B cell (primary cell): Measurements from ENCODE around the gene PFKP. TPM values are rescaled to one million over a fixed set of nuclear protein-coding genes. Genes with fewer than 3 reads are reported as not detected.

Experiments used
- ATAC-seq: fragments of 200-7000 bp; cut with Tn5 transposase; one replicate; pipeline ENCODE4 v1.10.0; 2021; ENCODE audit warnings: low read depth, mild to moderate bottlenecking, moderate number of reproducible peaks, moderate library complexity
- CTCF ChIA-PET: fragments of 350-600 bp; sonication (Branson Sonifier 250); formaldehyde crosslinking; loops from one replicate; lab custom pipeline; 2021; ENCODE audit warnings: antibody characterized with exemption, inconsistent platforms; lab: Charles Lee
- POLR2A ChIA-PET: fragments of 350-600 bp; sonication (Branson Sonifier 250); formaldehyde crosslinking; loops from one replicate; lab custom pipeline; 2021; ENCODE audit warnings: antibody characterized with exemption; lab: Charles Lee
- DNase-seq: peaks from one replicate; pipeline ENCODE4 v3.0.0; 2013
- H2AFZ ChIP-seq: 2 replicates; pipeline ENCODE4 v1.6.1; 2012; ENCODE audit warnings: mild to moderate bottlenecking, low read depth, low read length; ENCODE audit not compliant: insufficient read depth, poor library complexity, severe bottlenecking
- H3K27ac ChIP-seq, 2 donors: 1 replicate in 1 of 2; 2 replicates in 1 of 2; pipeline ENCODE4 v1.5.1; 2012 to 2013; ENCODE audit warnings: low read length in 2 of 2, mild to moderate bottlenecking in 2 of 2, moderate library complexity in 1 of 2
- H3K27me3 ChIP-seq, 4 experiments: fragments of 200-600 bp in 1 of 4; sonication (generic) in 1 of 4; replicated peaks in 1 of 4; 1 replicate in 2 of 4; 2 replicates in 2 of 4; pipeline versions ENCODE4 v1.6.1 to v1.7.0; 2013 to 2016; ENCODE audit warnings: low read length in 3 of 4, mild to moderate bottlenecking in 2 of 4, mixed read lengths in 1 of 4, moderate library complexity in 1 of 4; ENCODE audit not compliant: insufficient read depth in 4 of 4, control insufficient read depth in 3 of 4; ENCODE audit errors: control extremely low read depth in 1 of 4
- H3K36me3 ChIP-seq, 2 experiments: replicated peaks in 1 of 2; 1 replicate in 1 of 2; 2 replicates in 1 of 2; pipeline versions ENCODE4 v1.6.1 to v1.7.1; 2013; ENCODE audit warnings: low read length in 1 of 2; ENCODE audit not compliant: insufficient read depth in 2 of 2, control insufficient read depth in 1 of 2; ENCODE audit errors: control extremely low read depth in 1 of 2, extremely low read depth in 1 of 2
- H3K4me1 ChIP-seq, 2 donors: fragments of 200-600 bp in 1 of 2; sonication (generic) in 1 of 2; 1 replicate in 1 of 2; 2 replicates in 1 of 2; pipeline versions ENCODE4 v1.5.1 to v1.6.1; 2013 to 2017; ENCODE audit warnings: low read length in 2 of 2; ENCODE audit not compliant: control insufficient read depth in 2 of 2, insufficient read depth in 2 of 2
- H3K4me2 ChIP-seq: replicated peaks from 2 replicates; pipeline ENCODE3; 2012; ENCODE audit warnings: mild to moderate bottlenecking, low read depth, low read length; ENCODE audit not compliant: poor library complexity, severe bottlenecking
- H3K4me3 ChIP-seq, 5 experiments: fragments of 200-600 bp in 1 of 5; sonication (generic) in 1 of 5; 1 replicate in 3 of 5; 2 replicates in 2 of 5; pipeline versions ENCODE4 v1.5.1 to v1.7.0; 2011 to 2016; ENCODE audit warnings: low read length in 4 of 5, mild to moderate bottlenecking in 4 of 5, low read depth in 2 of 5, control low read depth in 1 of 5, moderate library complexity in 1 of 5; ENCODE audit not compliant: insufficient read depth in 1 of 5; ENCODE audit errors: control extremely low read depth in 1 of 5, extremely low read depth in 1 of 5
- H3K79me2 ChIP-seq: fragments of 200-600 bp; sonication (generic); one replicate; pipeline ENCODE4 v1.6.0; 2016; ENCODE audit warnings: low read length; ENCODE audit not compliant: control insufficient read depth, insufficient read depth
- H3K9ac ChIP-seq: fragments of 200-600 bp; sonication (generic); 2 replicates; pipeline ENCODE4 v1.6.1; 2017; ENCODE audit warnings: mild to moderate bottlenecking, low read length, moderate library complexity
- H3K9me3 ChIP-seq, 3 donors: one replicate each; pipeline versions ENCODE4 v1.6.1 to v1.7.1; 2013; ENCODE audit warnings: low read length in 2 of 3; ENCODE audit not compliant: control insufficient read depth in 2 of 3, insufficient read depth in 1 of 3; ENCODE audit errors: control extremely low read depth in 1 of 3
- H4K20me1 ChIP-seq: 2 replicates; pipeline ENCODE4 v1.6.0; 2012; ENCODE audit warnings: mild to moderate bottlenecking, low read length; ENCODE audit not compliant: insufficient read depth, control insufficient read depth, poor library complexity, severe bottlenecking
- H3K27ac Mint-ChIP-seq: one replicate; pipeline ENCODE4 v1.8.0; 2021; ENCODE audit warnings: mixed read lengths
- H3K27me3 Mint-ChIP-seq: one replicate; pipeline ENCODE4 v1.8.0; 2021; ENCODE audit warnings: mixed read lengths
- H3K4me1 Mint-ChIP-seq: one replicate; pipeline ENCODE4 v1.8.0; 2021; ENCODE audit warnings: mixed read lengths
- H3K4me3 Mint-ChIP-seq: one replicate; pipeline ENCODE4 v1.8.0; 2021; ENCODE audit warnings: mixed read lengths
- H3K9me3 Mint-ChIP-seq: one replicate; pipeline ENCODE4 v1.8.0; 2022; ENCODE audit warnings: mixed read lengths; ENCODE audit not compliant: insufficient read depth
- EZH2 ChIP-seq: IDR thresholded peaks from 2 replicates; pipeline ENCODE4 v1.6.1; 2012; ENCODE audit warnings: borderline replicate concordance, low read depth, mild to moderate bottlenecking, moderate library complexity, low read length; ENCODE audit not compliant: insufficient read depth, poor library complexity, severe bottlenecking
- WGBS: methylation state at CpG from one replicate; pipeline ENCODE4 v1.1.5; 2013; ENCODE audit warnings: missing lambda C conversion rate; ENCODE audit not compliant: insufficient coverage; 5-methylcytosine and 5-hydroxymethylcytosine counted together
- intact Hi-C: fragments of 100-400 bp; cut with micrococcal nuclease; formaldehyde crosslinking; loops from one replicate; pipeline ENCODE4 v1.10.0; 2022
- polyA plus RNA-seq: library from polyadenylated mRNA; depleted of rRNA; stranded (reverse); fragments of >200 nt; gene quantifications from 2 replicates; pipeline ENCODE4 v1.2.3, GENCODE V29; 2012
- total RNA-seq, 2 donors: library from RNA; stranded (reverse); fragments of 120-200 nt in 1 of 2; gene quantifications; 1 replicate in 1 of 2; 2 replicates in 1 of 2; pipeline versions ENCODE4 v1.2.3 to v1.2.4, GENCODE V29; 2013 to 2022
- TF ChIP-seq, protein P1 (sequence below): fragments of 200-600 bp; IDR thresholded peaks from one replicate; pipeline ENCODE4 v1.8.0; 2022; ENCODE audit warnings: antibody characterized with exemption, mild to moderate bottlenecking

PFKP gene
- total and polyA plus RNA-seq, 2 donors (not counting 1 experiment from before 2014, with no cell fraction given): 41.4 to 54.3 TPM

DNA sequence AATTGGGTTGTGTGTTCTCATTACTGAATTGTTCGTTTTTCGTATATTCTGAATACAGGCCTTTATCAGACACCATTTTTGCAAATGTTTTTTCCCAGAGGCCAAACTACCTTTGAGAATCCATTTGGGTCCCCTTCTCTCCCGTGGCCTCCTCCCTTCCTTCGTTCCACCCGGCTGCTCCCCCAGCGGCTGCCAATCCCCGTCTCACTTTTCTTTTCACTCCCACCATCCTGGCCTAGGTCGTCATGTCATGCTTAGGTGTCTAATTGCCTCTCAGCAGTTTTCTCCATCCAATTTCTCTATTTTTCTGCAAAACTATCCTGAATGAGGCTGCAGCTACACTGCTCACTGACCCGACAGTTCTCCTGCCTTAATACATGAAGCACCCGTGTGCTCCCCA, 87.3 kb downstream of the PFKP start:
- 98% methylated on average over 10 of the region's 10 CpGs for WGBS
- no peak for TF ChIP-seq EZH2
- TF ChIP-seq, protein P1, sequence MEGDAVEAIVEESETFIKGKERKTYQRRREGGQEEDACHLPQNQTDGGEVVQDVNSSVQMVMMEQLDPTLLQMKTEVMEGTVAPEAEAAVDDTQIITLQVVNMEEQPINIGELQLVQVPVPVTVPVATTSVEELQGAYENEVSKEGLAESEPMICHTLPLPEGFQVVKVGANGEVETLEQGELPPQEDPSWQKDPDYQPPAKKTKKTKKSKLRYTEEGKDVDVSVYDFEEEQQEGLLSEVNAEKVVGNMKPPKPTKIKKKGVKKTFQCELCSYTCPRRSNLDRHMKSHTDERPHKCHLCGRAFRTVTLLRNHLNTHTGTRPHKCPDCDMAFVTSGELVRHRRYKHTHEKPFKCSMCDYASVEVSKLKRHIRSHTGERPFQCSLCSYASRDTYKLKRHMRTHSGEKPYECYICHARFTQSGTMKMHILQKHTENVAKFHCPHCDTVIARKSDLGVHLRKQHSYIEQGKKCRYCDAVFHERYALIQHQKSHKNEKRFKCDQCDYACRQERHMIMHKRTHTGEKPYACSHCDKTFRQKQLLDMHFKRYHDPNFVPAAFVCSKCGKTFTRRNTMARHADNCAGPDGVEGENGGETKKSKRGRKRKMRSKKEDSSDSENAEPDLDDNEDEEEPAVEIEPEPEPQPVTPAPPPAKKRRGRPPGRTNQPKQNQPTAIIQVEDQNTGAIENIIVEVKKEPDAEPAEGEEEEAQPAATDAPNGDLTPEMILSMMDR: no peak
- no peak overlapping the region for H2AFZ ChIP-seq

DNA sequence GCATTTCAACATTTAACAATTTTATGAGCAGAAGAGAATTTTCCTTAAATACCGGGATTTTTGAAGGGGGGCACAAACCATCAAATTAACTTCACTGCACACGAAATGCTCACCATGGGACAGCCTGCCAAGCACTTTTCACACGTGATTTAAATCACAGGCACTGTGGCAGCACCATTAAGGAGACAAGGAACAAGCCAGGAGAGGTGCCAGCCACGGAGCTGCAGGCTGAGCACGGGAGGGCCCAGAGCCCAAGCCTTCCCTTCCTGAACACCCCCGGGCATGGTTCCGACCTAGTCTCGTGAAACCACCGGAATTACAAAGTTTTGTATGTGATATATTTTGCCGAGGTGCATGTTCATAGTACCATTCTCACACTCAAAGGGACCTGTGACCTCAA, 91.8 kb downstream of the PFKP start:
- ChIA-PET CTCF (no interaction called here), POLR2A (no interaction called here)
- H3K9me3 ChIP-seq: no peaks in the 10 kb centered on the region
- H3K4me2 ChIP-seq: no peak overlapping the region
- ATAC-seq (no peak), DNase-seq (no peak)
- no peaks in the 10 kb centered on the region for H3K9me3 Mint-ChIP-seq
- no peak overlapping the region for H3K9ac ChIP-seq
- WGBS: 92% methylated on average over 5 of the region's 10 CpGs
- H3K79me2 ChIP-seq: no peaks in the 10 kb centered on the region
- H3K4me3 ChIP-seq: no peak overlapping the region
- no peak overlapping the region for H3K27ac Mint-ChIP-seq
- peaks cover 17 to 78% of the 10 kb centered on the region in 2 experiments for H3K36me3 ChIP-seq
- H3K4me1 ChIP-seq: no peaks in the 10 kb centered on the region
- H3K27me3 ChIP-seq: no peaks in the 10 kb centered on the region
- no peak overlapping the region for H3K27ac ChIP-seq
- no peak overlapping the region for H3K4me3 Mint-ChIP-seq
- no peak for TF ChIP-seq EZH2
- TF ChIP-seq, protein P1: no peak
- intact Hi-C loops: no loop called here
- H3K27me3 Mint-ChIP-seq: no peaks in the 10 kb centered on the region
- H3K4me1 Mint-ChIP-seq: no peaks in the 10 kb centered on the region
- no peak overlapping the region for H2AFZ ChIP-seq
- H4K20me1 ChIP-seq: no peaks in the 10 kb centered on the region

More for the DNA sequence above, 87.3 kb downstream of the PFKP start:
- no peaks in the 10 kb centered on the region for H3K4me1 Mint-ChIP-seq
- Histone ChIP-seq H3K27ac (no peak overlapping the region), H3K4me1 (no peaks in the 10 kb centered on the region), H3K36me3 (peaks cover 9 to 85% of the 10 kb centered on the region in 2 experiments), H3K79me2 (no peaks in the 10 kb centered on the region), H3K4me3 (no peak overlapping the region), H3K27me3 (no peaks in the 10 kb centered on the region), H3K4me2 (no peak overlapping the region), H4K20me1 (no peaks in the 10 kb centered on the region), H3K9ac (no peak overlapping the region), H3K9me3 (no peaks in the 10 kb centered on the region)
- DNase-seq: no peak
- POLR2A ChIA-PET: no interaction called here
- CTCF ChIA-PET: no interaction called here
- H3K4me3 Mint-ChIP-seq: no peak overlapping the region
- no peaks in the 10 kb centered on the region for H3K9me3 Mint-ChIP-seq
- H3K27me3 Mint-ChIP-seq: no peaks in the 10 kb centered on the region
- no peak for ATAC-seq
- no peak overlapping the region for H3K27ac Mint-ChIP-seq
- intact Hi-C loops: no loop called here
